HepG2 (cell line): ENCODE measurements around the gene ATP2B2. TPM values are rescaled to one million over a fixed set of nuclear protein-coding genes. Genes with fewer than 3 reads are reported as not detected.

ENCODE experiments used
- AKAP8 ChIP-seq: sonication (generic); formaldehyde crosslinking; IDR thresholded peaks from 2 replicates; pipeline ENCODE4 v1.5.1; 2020; ENCODE audit warnings: mild to moderate bottlenecking, missing genetic modification reagents
- MAZ ChIP-seq, 2 experiments: sonication (generic) in 1 of 2; formaldehyde crosslinking in 1 of 2; IDR thresholded peaks; 2 replicates each; pipeline versions ENCODE4 v1.5.0 to v1.6.1; 2012 to 2020; ENCODE audit warnings: low read depth in 2 of 2, mild to moderate bottlenecking in 2 of 2, borderline replicate concordance in 1 of 2, improper control_type of control experiment in 1 of 2, low read length in 1 of 2, missing genetic modification reagents in 1 of 2, moderate library complexity in 1 of 2
- POLR2G ChIP-seq: fragments of 200-400 bp; formaldehyde crosslinking; IDR thresholded peaks from 2 replicates; pipeline ENCODE4 v1.6.1; 2018; ENCODE audit warnings: mild to moderate bottlenecking, low read depth, low read length, moderate library complexity
- ZMYM4 ChIP-seq: sonication (generic); formaldehyde crosslinking; IDR thresholded peaks from 2 replicates; pipeline ENCODE4 v1.8.1; 2023; ENCODE audit warnings: mild to moderate bottlenecking, missing genetic modification reagents
- polyA plus RNA-seq, 8 experiments: library from polyadenylated mRNA; depleted of rRNA in 3 of 8; stranded (reverse) in 7 of 8; unstranded in 1 of 8; fragments of >200 nt; fragmentation: Illumina TruSeq in 4 of 8; extraction: Trizol in 4 of 8; gene quantifications; 2 replicates each; pipeline versions ENCODE4 v1.2.1 to v1.2.3, GENCODE V29; 2011 to 2016; ENCODE audit warnings: low read depth in 4 of 8, missing spikeins in 1 of 8, mixed read lengths in 1 of 8; ENCODE audit not compliant: insufficient read depth in 1 of 8
- total RNA-seq, 5 experiments: library from RNA; depleted of rRNA; stranded (reverse); fragments of >200 nt; fragmentation: Illumina TruSeq; extraction: Trizol; gene quantifications; 2 replicates each; pipeline ENCODE4 v1.2.3, GENCODE V29; 2016; ENCODE audit warnings: low read depth in 1 of 5
- TF ChIP-seq, protein P1 (sequence below): sonication (generic); formaldehyde crosslinking; IDR thresholded peaks from 2 replicates; pipeline ENCODE4 v1.9.0; 2022; ENCODE audit warnings: low read depth, missing genetic modification reagents
- TF ChIP-seq, protein P2 (sequence below): sonication (generic); formaldehyde crosslinking; IDR thresholded peaks from 2 replicates; pipeline ENCODE4 v1.4.0; 2020; ENCODE audit warnings: low read depth, missing genetic modification reagents
- TF ChIP-seq, protein P3 (sequence below): sonication (generic); formaldehyde crosslinking; IDR thresholded peaks from 2 replicates; pipeline ENCODE4 v1.5.1; 2020; ENCODE audit warnings: mild to moderate bottlenecking, missing genetic modification reagents, moderate library complexity
- TF ChIP-seq, protein P4 (sequence below): sonication (generic); formaldehyde crosslinking; conservative IDR thresholded peaks from 2 replicates; pipeline ENCODE4 v1.8.1; 2023; ENCODE audit warnings: missing genetic modification reagents
- TF ChIP-seq, protein P5 (sequence below): IDR thresholded peaks from 2 replicates; pipeline ENCODE4 v1.6.1; 2016
- TF ChIP-seq, protein P6 (sequence below): sonication (generic); formaldehyde crosslinking; IDR thresholded peaks from 2 replicates; pipeline ENCODE4 v1.8.1; 2023; ENCODE audit warnings: mild to moderate bottlenecking, missing genetic modification reagents, borderline replicate concordance

Gene ATP2B2
- total and polyA plus RNA-seq, 2 of the 13 experiments (the other 11 are each of a cell fraction or from before 2014, with no cell fraction given): 1.5 to 2.3 TPM

DNA sequence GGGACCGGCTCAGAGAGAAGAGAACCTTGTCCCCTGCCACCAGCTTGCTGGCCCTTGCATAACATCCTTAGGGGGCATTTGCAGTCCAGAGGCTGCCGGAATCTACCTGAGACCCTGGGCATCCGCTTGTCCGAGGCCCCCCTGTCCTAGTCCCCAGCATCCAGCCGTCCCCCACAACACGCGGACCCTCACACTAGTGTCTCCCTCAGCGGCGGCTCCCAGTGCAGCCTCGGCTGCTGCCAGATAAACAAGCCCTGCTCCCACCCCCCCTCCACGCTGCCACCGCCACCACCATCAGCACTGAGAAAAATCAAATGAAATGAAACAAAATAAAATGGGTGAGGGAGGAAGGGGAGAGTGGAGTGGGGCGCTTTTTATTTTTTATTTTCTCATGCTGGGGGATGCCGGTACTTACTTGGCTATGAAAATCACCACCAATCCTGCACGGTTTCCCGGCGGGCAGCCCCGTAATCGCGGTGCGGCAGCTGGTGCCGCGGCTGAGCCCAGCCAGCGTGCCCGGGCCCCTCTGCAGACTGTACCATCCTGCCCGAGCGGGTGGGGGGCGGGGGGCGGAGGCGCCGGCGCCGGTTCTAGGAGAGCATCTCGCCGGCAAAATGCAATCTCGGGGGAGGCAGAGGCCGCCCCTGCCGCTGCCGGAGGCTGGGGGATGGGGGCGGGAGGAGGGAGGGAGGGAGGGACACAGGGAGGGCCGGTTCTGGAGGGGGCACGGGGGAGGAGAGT lies at the start of gene ATP2B2 (continued):
- TF ChIP-seq MAZ (IDR thresholded peaks at IDR 0.05; ENCODE audit: borderline replicate concordance, low read depth, low read length): peak; percentile 23; the same call in 1 of the 2 replicates
- no peak for TF ChIP-seq MAZ (CRISPR knock-in tag; IDR thresholded peaks at IDR 0.05; ENCODE audit: low read depth)
- 0 out of 2 replicates have a peak, but pooled peaks have one; percentile 39 for TF ChIP-seq AKAP8
- peak; percentile 40; the same call in 1 of the 2 replicates for TF ChIP-seq ZMYM4
- TF ChIP-seq, protein P1, sequence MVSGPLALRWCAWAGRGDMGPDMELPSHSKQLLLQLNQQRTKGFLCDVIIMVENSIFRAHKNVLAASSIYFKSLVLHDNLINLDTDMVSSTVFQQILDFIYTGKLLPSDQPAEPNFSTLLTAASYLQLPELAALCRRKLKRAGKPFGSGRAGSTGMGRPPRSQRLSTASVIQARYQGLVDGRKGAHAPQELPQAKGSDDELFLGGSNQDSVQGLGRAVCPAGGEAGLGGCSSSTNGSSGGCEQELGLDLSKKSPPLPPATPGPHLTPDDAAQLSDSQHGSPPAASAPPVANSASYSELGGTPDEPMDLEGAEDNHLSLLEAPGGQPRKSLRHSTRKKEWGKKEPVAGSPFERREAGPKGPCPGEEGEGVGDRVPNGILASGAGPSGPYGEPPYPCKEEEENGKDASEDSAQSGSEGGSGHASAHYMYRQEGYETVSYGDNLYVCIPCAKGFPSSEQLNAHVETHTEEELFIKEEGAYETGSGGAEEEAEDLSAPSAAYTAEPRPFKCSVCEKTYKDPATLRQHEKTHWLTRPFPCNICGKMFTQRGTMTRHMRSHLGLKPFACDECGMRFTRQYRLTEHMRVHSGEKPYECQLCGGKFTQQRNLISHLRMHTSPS (CRISPR knock-in tag): peak; percentile 37; the same call in 1 of the 2 replicates
- TF ChIP-seq, protein P2, sequence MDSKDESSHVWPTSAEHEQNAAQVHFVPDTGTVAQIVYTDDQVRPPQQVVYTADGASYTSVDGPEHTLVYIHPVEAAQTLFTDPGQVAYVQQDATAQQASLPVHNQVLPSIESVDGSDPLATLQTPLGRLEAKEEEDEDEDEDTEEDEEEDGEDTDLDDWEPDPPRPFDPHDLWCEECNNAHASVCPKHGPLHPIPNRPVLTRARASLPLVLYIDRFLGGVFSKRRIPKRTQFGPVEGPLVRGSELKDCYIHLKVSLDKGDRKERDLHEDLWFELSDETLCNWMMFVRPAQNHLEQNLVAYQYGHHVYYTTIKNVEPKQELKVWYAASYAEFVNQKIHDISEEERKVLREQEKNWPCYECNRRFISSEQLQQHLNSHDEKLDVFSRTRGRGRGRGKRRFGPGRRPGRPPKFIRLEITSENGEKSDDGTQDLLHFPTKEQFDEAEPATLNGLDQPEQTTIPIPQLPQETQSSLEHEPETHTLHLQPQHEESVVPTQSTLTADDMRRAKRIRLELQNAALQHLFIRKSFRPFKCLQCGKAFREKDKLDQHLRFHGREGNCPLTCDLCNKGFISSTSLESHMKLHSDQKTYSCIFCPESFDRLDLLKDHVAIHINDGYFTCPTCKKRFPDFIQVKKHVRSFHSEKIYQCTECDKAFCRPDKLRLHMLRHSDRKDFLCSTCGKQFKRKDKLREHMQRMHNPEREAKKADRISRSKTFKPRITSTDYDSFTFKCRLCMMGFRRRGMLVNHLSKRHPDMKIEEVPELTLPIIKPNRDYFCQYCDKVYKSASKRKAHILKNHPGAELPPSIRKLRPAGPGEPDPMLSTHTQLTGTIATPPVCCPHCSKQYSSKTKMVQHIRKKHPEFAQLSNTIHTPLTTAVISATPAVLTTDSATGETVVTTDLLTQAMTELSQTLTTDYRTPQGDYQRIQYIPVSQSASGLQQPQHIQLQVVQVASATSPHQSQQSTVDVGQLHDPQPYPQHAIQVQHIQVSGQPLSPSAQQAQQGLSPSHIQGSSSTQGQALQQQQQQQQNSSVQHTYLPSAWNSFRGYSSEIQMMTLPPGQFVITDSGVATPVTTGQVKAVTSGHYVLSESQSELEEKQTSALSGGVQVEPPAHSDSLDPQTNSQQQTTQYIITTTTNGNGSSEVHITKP (CRISPR knock-in tag): peak; percentile 86
- TF ChIP-seq, protein P3, sequence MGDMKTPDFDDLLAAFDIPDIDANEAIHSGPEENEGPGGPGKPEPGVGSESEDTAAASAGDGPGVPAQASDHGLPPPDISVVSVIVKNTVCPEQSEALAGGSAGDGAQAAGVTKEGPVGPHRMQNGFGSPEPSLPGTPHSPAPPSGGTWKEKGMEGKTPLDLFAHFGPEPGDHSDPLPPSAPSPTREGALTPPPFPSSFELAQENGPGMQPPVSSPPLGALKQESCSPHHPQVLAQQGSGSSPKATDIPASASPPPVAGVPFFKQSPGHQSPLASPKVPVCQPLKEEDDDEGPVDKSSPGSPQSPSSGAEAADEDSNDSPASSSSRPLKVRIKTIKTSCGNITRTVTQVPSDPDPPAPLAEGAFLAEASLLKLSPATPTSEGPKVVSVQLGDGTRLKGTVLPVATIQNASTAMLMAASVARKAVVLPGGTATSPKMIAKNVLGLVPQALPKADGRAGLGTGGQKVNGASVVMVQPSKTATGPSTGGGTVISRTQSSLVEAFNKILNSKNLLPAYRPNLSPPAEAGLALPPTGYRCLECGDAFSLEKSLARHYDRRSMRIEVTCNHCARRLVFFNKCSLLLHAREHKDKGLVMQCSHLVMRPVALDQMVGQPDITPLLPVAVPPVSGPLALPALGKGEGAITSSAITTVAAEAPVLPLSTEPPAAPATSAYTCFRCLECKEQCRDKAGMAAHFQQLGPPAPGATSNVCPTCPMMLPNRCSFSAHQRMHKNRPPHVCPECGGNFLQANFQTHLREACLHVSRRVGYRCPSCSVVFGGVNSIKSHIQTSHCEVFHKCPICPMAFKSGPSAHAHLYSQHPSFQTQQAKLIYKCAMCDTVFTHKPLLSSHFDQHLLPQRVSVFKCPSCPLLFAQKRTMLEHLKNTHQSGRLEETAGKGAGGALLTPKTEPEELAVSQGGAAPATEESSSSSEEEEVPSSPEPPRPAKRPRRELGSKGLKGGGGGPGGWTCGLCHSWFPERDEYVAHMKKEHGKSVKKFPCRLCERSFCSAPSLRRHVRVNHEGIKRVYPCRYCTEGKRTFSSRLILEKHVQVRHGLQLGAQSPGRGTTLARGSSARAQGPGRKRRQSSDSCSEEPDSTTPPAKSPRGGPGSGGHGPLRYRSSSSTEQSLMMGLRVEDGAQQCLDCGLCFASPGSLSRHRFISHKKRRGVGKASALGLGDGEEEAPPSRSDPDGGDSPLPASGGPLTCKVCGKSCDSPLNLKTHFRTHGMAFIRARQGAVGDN: peak; percentile 26
- TF ChIP-seq, protein P4, sequence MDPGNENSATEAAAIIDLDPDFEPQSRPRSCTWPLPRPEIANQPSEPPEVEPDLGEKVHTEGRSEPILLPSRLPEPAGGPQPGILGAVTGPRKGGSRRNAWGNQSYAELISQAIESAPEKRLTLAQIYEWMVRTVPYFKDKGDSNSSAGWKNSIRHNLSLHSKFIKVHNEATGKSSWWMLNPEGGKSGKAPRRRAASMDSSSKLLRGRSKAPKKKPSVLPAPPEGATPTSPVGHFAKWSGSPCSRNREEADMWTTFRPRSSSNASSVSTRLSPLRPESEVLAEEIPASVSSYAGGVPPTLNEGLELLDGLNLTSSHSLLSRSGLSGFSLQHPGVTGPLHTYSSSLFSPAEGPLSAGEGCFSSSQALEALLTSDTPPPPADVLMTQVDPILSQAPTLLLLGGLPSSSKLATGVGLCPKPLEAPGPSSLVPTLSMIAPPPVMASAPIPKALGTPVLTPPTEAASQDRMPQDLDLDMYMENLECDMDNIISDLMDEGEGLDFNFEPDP (CRISPR knock-in tag): 0 out of 2 replicates have a peak, but pooled peaks have one; percentile 3
- TF ChIP-seq, protein P5, sequence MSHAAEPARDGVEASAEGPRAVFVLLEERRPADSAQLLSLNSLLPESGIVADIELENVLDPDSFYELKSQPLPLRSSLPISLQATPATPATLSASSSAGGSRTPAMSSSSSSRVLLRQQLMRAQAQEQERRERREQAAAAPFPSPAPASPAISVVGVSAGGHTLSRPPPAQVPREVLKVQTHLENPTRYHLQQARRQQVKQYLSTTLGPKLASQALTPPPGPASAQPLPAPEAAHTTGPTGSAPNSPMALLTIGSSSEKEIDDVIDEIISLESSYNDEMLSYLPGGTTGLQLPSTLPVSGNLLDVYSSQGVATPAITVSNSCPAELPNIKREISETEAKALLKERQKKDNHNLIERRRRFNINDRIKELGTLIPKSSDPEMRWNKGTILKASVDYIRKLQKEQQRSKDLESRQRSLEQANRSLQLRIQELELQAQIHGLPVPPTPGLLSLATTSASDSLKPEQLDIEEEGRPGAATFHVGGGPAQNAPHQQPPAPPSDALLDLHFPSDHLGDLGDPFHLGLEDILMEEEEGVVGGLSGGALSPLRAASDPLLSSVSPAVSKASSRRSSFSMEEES (CRISPR knock-in tag): no peak
- TF ChIP-seq, protein P6, sequence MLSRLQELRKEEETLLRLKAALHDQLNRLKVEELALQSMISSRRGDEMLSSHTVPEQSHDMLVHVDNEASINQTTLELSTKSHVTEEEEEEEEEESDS (CRISPR knock-in tag): no peak
- no peak for TF ChIP-seq POLR2G
